ENCODE measurements around the gene ARHGAP28. TPM values are rescaled to one million over a fixed set of nuclear protein-coding genes. Genes with fewer than 3 reads are reported as not detected.

The ARHGAP28 gene
- total RNA-seq, 2 donors from 2014 or later = 110 to 133 TPM

DNA sequence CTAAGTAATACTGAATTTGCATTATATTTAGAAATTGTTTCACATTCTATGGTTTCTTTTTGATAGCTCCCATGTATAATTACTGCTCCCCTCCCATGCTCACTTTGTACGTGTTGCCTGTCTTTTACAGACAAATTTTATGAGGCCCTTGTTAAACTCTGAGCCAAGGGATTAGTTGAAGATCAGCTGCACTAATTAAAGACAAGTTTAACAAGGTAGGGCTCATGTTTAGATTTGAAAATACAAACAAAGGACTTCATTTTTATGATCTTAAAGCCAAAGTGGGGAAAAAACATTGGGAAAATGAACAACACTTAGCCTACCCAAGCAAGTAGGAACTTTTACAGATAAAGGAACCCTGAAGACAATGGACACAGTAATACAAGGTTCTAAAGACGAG is 46.2 kb downstream of the ARHGAP28 start:
- Mint-ChIP-seq H3K36me3 (ENCODE audit: low read depth) (peaks cover 9% of the 10 kb centered on the region), H3K27me3 (ENCODE audit: insufficient read depth) (no peaks in the 10 kb centered on the region), H3K4me3 (no peak overlapping the region), H3K27ac (no peak overlapping the region), H3K9me3 (no peaks in the 10 kb centered on the region), H3K4me1 (peaks cover 51% of the 10 kb centered on the region)
- Histone ChIP-seq H3K9ac (ENCODE audit: extremely low read depth, low read length, poor library complexity, severe bottlenecking) (no peak overlapping the region), H3K4me3 (ENCODE audit: low read length) (no peak overlapping the region), H3K9me3 (ENCODE audit: control insufficient read depth, low read length) (no peaks in the 10 kb centered on the region), H3K27me3 (ENCODE audit: control insufficient read depth, insufficient read depth, low read length, poor library complexity, severe bottlenecking) (no peaks in the 10 kb centered on the region), H3K4me1 (ENCODE audit: control insufficient read depth, insufficient read depth, low read length) (no peaks in the 10 kb centered on the region), H3K36me3 (ENCODE audit: control insufficient read depth, insufficient read depth, low read length) (peaks cover 11% of the 10 kb centered on the region), H3K27ac (ENCODE audit: low read depth, low read length) (no peak overlapping the region)
- 90 to 93% methylated on average over 1 to 2 of the region's 2 CpGs for WGBS, 2 experiments (ENCODE audit: insufficient coverage in 1 of 2, insufficient read length in 1 of 2)
- no peak for DNase-seq
- TF ChIP-seq, protein P1, sequence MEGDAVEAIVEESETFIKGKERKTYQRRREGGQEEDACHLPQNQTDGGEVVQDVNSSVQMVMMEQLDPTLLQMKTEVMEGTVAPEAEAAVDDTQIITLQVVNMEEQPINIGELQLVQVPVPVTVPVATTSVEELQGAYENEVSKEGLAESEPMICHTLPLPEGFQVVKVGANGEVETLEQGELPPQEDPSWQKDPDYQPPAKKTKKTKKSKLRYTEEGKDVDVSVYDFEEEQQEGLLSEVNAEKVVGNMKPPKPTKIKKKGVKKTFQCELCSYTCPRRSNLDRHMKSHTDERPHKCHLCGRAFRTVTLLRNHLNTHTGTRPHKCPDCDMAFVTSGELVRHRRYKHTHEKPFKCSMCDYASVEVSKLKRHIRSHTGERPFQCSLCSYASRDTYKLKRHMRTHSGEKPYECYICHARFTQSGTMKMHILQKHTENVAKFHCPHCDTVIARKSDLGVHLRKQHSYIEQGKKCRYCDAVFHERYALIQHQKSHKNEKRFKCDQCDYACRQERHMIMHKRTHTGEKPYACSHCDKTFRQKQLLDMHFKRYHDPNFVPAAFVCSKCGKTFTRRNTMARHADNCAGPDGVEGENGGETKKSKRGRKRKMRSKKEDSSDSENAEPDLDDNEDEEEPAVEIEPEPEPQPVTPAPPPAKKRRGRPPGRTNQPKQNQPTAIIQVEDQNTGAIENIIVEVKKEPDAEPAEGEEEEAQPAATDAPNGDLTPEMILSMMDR (conservative IDR thresholded peaks at IDR 0.05) = no peak

DNA sequence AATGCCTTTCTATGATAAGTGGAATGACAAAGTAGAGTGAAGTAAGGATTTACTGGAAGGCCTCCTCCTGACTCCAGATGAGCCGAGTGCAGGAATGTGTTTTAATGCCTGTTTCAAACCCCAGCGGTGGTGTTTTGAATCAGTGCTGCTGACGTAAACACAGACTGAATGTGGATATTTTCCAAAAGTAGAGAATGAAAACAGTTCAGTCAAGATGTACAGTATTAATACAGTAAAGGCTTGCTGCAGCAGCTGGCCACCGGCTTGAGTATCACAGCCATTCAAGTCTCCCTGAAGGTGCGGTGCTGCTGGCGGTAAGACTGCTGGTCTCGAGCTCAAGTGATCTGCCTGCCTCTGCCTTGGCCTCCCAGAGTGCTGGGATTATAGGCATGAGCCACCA is 46.7 kb downstream of the ARHGAP28 start:
- H3K27ac Mint-ChIP-seq = no peak overlapping the region

DNA sequence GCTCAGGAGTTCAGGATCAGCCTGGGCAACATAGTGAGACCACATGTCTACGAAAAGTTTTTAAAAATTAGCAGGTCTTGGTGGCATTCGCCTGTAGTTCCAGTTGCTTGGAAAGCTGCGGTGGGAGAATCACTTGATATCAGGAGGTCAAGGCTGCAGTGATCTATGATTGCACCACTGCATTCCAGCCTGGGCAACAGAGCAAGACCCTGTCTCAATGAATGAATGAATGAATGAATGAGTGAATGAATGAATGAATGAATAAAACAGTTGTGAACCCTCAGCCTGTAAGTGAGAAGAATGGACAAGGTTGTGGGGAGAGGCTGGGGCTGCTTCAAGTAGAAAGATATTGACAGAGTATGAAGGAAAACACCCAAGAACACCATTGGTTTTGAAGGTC is 48.0 kb downstream of the ARHGAP28 start:
- H3K9ac ChIP-seq (ENCODE audit: extremely low read depth, low read length, poor library complexity, severe bottlenecking) = no peak overlapping the region
- no peaks in the 10 kb centered on the region for H3K27me3 ChIP-seq (ENCODE audit: control insufficient read depth, insufficient read depth, low read length, poor library complexity, severe bottlenecking)
- H3K4me1 Mint-ChIP-seq = peaks cover 64% of the 10 kb centered on the region
- no peak overlapping the region for H3K27ac ChIP-seq (ENCODE audit: low read depth, low read length)
- WGBS, 2 experiments (ENCODE audit: insufficient coverage in 1 of 2, insufficient read length in 1 of 2) = 91 to 92% methylated on average over 3 of the region's 3 CpGs
- H3K4me1 ChIP-seq (ENCODE audit: control insufficient read depth, insufficient read depth, low read length) = peaks cover 4% of the 10 kb centered on the region
- H3K27ac Mint-ChIP-seq = no peak overlapping the region
- no peaks in the 10 kb centered on the region for H3K9me3 ChIP-seq (ENCODE audit: control insufficient read depth, low read length)
- H3K4me3 Mint-ChIP-seq = no peak overlapping the region
- TF ChIP-seq, protein P1 (conservative IDR thresholded peaks at IDR 0.05) = no peak
- H3K9me3 Mint-ChIP-seq = no peaks in the 10 kb centered on the region
- H3K36me3 Mint-ChIP-seq (ENCODE audit: low read depth) = peaks cover 13% of the 10 kb centered on the region
- no peak overlapping the region for H3K4me3 ChIP-seq (ENCODE audit: low read length)
- peaks cover 11% of the 10 kb centered on the region for H3K36me3 ChIP-seq (ENCODE audit: control insufficient read depth, insufficient read depth, low read length)
- H3K27me3 Mint-ChIP-seq (ENCODE audit: insufficient read depth) = no peaks in the 10 kb centered on the region
- DNase-seq = no peak

More for the DNA sequence above, 46.7 kb downstream of the ARHGAP28 start:
- 81 to 89% methylated on average over 5 to 7 of the region's 7 CpGs for WGBS, 2 experiments (ENCODE audit: insufficient coverage in 1 of 2, insufficient read length in 1 of 2)
- Histone ChIP-seq H3K27ac (ENCODE audit: low read depth, low read length) (no peak overlapping the region), H3K9ac (ENCODE audit: extremely low read depth, low read length, poor library complexity, severe bottlenecking) (no peak overlapping the region), H3K27me3 (ENCODE audit: control insufficient read depth, insufficient read depth, low read length, poor library complexity, severe bottlenecking) (no peaks in the 10 kb centered on the region), H3K4me1 (ENCODE audit: control insufficient read depth, insufficient read depth, low read length) (peaks cover 4% of the 10 kb centered on the region), H3K9me3 (ENCODE audit: control insufficient read depth, low read length) (no peaks in the 10 kb centered on the region), H3K36me3 (ENCODE audit: control insufficient read depth, insufficient read depth, low read length) (peaks cover 11% of the 10 kb centered on the region), H3K4me3 (ENCODE audit: low read length) (no peak overlapping the region)
- Mint-ChIP-seq H3K36me3 (ENCODE audit: low read depth) (peaks cover 9% of the 10 kb centered on the region), H3K27me3 (ENCODE audit: insufficient read depth) (no peaks in the 10 kb centered on the region), H3K4me1 (peaks cover 56% of the 10 kb centered on the region), H3K4me3 (no peak overlapping the region), H3K9me3 (no peaks in the 10 kb centered on the region)
- DNase-seq = no peak
- TF ChIP-seq, protein P1 (conservative IDR thresholded peaks at IDR 0.05) = no peak
